ENCODE measurements around the gene TAX1BP1.

The TAX1BP1 gene

GRCh38 chr7:27873981-27874957, 134.3 kb downstream of the TAX1BP1 start:
- no peak for DNase-seq (ENCODE audit: extremely low read depth in 1 of 2, low read depth in 1 of 2)

GRCh38 chr7:27875061-27875460, 135.1 kb downstream of the TAX1BP1 start:
- no peak for DNase-seq (ENCODE audit: extremely low read depth in 1 of 2, low read depth in 1 of 2)

GRCh38 chr7:27875832-27876231, 135.9 kb downstream of the TAX1BP1 start:
- DNase-seq (ENCODE audit: extremely low read depth in 1 of 2, low read depth in 1 of 2): no peak

GRCh38 chr7:27876756-27877155, 136.8 kb downstream of the TAX1BP1 start:
- no peak for DNase-seq (ENCODE audit: extremely low read depth in 1 of 2, low read depth in 1 of 2)

All from activated CD8-positive, alpha-beta memory T cell treated with anti-CD3 and anti-CD28 coated beads for 1 hour (primary cell).